T-helper 2 cell treated with Interferon-gamma antibody and Interleukin-4, amounts not matched to agents 100 ng/mL and 5 ng/mL, for 36 hours (primary cell): ENCODE measurements around the gene STXBP2. TPM values are rescaled to one million over a fixed set of nuclear protein-coding genes. Genes with fewer than 3 reads are reported as not detected.

Experiments
- intact Hi-C: fragments of 100-400 bp; cut with micrococcal nuclease; formaldehyde crosslinking; loops from one replicate; pipeline ENCODE4 v1.15.1; 2023
- total RNA-seq: library from RNA; stranded (reverse); gene quantifications from 2 replicates; pipeline ENCODE4 v1.2.3, GENCODE V29; 2022

STXBP2 gene
- total RNA-seq, 1 donor from 2014 or later: 129 TPM

DNA sequence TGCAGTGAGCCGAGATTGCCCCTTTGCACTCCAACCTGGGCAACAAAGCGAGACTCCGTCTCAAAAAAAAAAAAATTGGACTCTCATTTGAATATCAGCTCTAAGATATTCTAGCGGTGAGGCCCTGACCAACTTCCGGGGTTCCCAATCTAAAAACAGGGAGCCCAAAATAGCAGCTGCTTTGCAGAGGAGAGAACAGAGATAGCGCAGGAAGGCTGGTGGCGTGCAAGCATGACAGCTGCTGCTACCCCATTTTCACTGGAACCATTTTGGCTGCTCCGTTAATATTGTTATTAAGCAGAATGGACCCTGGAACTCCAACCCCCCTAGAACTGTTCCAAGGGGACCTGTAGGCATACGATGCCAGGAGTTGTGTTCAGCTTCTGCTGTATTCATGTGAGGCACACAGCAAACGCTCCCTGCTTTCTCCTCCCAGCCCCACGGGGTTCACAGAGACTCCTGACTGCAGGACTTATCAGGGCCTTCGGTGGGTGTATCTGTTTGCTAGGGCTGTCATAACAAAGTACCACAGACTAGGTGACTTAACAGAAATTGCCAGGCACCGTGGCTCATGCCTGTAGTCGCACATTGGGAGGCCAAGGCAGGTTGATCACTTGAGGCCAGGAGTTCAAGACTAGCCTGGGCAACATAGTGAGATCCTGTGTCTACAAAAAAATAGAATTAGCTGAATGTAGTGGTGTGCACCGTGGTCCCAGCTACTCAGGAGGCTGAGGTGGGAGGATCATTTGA is 11.5 kb downstream of the STXBP2 start:
- intact Hi-C loops: no loop called here

- intact Hi-C loops: no loop called here
Observed at GRCh38 chr19:7650148-7650547, 13.2 kb downstream of the STXBP2 start.

GRCh38 chr19:7652061-7652641 is 15.2 kb downstream of the STXBP2 start:
- intact Hi-C loops: loop anchor here (1.0 kb wide), 2 partner anchors 29 to 147 kb away; no protein-coding TSS in a partner anchor

DNA sequence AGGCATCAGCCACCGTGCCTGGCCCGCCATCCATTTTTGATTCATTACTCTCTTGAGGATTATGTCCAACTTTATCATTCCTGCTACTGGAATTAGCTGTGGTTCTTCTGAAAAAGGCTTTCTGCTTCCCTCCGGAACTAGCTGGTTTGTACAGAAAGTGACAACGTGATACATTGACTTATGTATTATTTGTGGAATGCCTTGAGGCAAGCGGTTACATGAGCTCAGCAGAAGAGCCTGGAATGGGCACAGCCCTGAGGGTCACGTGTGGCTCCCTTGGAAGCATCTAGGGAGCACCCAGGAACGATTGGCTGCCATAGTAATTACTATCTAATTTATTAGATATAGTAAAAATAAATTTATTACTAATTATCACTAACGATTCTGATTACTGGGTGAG is 17.5 kb downstream of the STXBP2 start:
- intact Hi-C loops: no loop called here

DNA sequence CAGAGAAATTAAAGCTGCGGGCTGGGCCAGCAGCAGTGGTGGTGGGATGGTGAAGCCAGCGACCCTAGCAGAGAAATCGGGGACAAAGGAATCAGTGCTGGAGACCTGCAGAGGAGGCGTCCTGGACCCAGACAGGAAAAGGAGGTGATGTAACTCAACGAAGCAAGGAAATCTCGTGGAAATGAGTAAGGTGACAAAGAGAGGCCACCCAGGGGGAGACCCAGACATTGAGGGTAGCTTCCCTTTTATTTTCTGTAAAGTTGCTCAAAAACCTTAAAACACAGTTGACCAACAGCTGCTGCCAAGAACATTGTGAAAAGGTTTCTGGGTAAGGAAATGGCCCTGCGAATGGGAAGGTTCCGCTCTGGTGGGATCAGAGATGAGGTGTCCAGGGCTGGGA is 18.7 kb downstream of the STXBP2 start:
- intact Hi-C loops: no loop called here

- intact Hi-C loops: no loop called here
Observed at GRCh38 chr19:7657131-7657751, 20.3 kb downstream of the STXBP2 start.

GRCh38 chr19:7658219-7658686 is 21.3 kb downstream of the STXBP2 start:
- intact Hi-C loops: no loop called here

GRCh38 chr19:7661744-7662538 is 25.0 kb downstream of the STXBP2 start:
- intact Hi-C loops: no loop called here

- intact Hi-C loops: no loop called here
Observed at GRCh38 chr19:7662657-7663056, 25.7 kb downstream of the STXBP2 start.

DNA sequence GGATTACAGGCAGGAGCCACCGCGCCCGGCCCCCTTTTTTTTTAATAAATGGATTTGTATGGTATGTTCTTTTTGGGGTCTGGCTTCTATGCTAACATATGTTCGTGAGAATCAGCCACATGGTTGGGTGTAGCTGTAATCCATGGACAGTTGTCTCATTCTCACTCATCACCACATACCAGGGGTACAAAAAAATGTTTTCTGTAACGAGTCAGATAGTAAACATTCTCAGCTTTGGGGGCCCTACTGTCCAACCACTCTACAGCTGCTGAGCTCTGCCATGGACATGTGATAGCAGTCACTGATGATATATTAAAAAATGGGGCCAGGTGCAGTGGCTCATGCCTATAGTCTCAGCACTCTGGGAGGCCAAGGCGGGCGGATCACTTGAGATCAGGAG is 26.8 kb downstream of the STXBP2 start:
- intact Hi-C loops: no loop called here

DNA sequence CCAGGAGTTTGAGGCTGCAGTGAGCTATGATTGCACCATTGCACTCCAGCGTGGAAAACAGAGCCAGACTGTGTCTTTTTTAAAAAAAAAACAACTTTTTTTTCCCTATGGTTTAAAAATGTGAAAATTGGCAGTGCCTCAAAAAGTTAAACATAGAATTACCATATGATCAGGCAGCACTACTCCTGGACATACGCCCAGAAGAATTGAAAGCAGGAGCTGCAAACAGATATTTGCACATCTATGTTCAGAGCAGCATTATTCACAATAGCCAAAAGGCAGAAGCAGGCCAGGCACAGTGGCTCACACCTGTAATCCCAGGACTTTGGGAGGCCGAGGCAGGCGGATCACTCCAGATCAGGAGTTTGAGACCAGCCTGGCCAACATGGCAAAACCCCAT is 28.2 kb downstream of the STXBP2 start:
- intact Hi-C loops: no loop called here

GRCh38 chr19:7668842-7669241 is 31.9 kb downstream of the STXBP2 start, which contains the start of gene RETN:
Gene RETN (plus strand): TSS chr19:7669049. CDS start chr19:7669327, 278 bp downstream.
- intact Hi-C loops: no loop called here

- intact Hi-C loops: no loop called here
Observed at GRCh38 chr19:7669641-7670040, 32.7 kb downstream of the STXBP2 start.

DNA sequence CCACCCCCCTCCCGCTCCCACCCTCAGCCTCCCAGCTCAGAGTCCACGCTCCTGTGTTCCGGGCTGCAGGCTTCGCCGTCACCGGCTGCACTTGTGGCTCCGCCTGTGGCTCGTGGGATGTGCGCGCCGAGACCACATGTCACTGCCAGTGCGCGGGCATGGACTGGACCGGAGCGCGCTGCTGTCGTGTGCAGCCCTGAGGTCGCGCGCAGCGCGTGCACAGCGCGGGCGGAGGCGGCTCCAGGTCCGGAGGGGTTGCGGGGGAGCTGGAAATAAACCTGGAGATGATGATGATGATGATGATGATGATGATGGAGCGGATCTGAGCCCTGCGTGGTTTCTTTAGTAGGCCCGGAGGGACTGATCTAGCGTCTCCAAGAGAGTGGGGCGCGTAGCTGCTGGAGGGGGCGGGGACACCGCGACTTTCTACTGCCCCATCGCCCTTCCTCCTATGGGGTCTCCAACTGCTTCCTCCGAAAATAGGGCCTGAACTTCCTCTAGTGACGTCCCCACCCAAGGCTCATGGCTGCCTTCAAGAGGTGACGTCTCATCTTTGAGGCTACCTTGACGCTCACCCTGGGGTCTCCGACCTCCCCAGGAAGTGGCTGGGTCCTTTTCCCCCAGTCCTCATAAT is 33.4 kb downstream of the STXBP2 start:
- intact Hi-C loops: no loop called here

DNA sequence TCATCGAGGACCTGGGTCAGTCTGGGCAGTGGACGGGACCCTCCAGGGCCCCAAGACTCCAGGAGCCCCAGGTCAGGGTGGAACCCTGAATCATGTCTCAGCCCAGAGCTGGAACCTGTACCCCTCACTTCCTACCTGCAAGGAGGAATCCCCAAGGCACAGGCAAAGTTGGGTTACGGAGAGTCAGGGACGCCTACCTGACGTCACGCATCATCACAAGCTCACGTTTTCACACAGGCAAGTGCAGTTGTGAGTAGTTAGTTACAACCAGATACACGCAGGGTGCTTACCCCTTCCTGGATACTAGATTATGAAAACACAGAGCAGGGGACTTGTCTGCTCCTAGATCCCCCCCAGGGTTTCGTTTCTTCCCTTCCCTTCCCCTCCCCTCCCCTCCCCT is 33.9 kb downstream of the STXBP2 start:
- intact Hi-C loops: no loop called here

- intact Hi-C loops: no loop called here
Observed at GRCh38 chr19:7672522-7672921, 35.6 kb downstream of the STXBP2 start.

DNA sequence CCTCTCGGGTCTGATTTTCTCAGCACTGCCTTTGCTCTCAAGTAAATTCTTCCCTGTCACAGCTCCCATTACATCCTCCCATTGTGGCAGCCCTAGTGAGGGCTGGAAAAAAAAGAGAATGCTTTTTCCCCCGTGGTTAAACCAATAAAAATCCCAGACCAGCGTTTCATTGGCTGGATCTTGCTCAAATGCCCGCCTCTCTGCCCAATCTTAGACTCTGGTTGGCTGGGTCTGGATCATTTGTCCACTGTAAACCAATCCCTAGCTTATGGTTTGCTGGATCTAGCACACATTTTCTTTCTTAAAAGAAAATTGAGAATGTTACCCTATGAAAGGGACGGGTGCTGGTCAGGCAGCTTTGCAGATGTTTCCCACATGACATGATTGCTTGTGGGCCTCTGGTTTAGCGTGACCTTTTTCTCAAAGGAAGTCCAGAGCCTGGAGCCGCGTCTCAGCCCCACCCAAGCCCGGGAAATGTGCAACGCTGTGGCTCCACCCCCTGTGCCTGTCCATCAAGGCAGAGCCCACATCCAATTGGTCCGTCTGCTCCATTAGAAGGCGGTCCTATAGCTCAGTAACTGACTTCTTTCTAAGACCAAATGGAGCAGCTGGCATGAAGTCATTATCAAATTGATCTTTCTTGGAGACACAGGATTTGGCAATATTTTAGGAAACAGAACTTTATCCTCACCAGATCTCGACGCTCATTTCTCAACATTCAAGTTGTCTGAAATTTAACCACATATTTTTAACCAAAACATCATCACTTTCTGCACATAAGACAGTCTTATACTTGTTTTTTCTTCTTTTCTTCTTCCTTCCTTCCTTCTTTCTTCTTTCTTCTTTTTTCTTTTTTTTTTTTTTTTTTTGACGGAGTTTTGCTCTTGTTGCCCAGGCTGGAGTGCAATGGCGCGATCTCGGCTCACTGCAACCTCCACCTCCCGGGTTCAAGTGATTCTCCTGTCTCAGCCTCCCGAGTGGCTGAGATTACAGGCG is 37.4 kb downstream of the STXBP2 start:
- intact Hi-C loops: no loop called here

DNA sequence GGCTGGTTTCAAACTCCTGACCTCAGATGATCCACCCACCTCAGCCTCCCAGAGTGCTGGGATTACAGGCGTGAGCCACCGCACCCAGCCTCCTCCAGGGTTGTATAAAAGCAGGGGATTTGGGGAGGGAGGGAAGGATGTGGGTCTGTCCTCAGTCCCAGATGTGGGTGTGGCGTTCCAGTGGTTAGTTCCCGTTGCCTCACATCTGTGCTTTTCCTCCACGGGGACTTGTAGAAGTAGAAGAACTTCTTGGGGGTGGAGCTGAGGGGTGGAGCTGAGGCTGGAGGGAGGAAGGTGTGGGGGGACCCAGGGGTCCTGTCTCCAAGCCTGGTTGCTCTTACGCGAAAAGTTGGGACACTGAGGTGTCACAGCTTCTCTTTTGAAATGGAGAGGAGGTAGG is 39.5 kb downstream of the STXBP2 start:
- intact Hi-C loops: no loop called here

DNA sequence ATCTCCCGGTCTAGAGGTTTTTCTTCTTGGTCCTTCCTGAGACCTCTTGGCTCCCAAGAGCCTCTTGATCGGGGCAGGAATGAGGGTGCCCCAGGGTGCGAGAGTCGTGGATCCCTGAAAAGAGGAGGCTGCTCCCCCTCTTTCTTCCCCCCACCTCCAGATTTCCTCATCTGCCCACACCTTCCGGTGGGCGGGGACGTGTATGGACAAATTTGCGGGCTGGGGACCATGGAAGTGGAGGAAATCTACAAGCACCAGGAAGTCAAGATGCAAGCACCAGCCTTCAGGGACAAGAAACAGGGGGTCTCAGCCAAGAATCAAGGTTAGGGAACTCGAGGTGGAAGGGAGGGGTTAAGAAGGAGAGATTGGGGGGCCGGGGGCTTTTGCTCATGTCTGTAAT is 39.9 kb downstream of the STXBP2 start, which contains the start of gene MCEMP1:
Gene MCEMP1 (plus strand): TSS at position 237 of the 400 bp plus-strand sequence. CDS start 31 bp downstream, at position 268.
- intact Hi-C loops: no loop called here
